Kidney capillary endothelial cell (primary cell): ENCODE data around the gene PAIP1.
"Not testable (repeated sequence)": the region's sequence is repeated elsewhere in the genome, so short reads cannot be mapped to it uniquely, and the experiment has no call there.

Experiments
- DNase-seq: peaks from one replicate; pipeline ENCODE4 v3.0.0-alpha.2; 2018; ENCODE audit warnings: low spot score

PAIP1 gene

GRCh38 chr5:43515678-43516048 is 41.2 kb downstream of the PAIP1 start:
- peak; percentile 5 for DNase-seq

- peak; percentile 96 for DNase-seq
Observed at GRCh38 chr5:43514816-43515677, 41.8 kb downstream of the PAIP1 start, which contains the start of gene C5orf34. TSS of gene C5orf34 (minus strand) at chr5:43515148. CDS start at chr5:43509339, 5,809 bp downstream.

GRCh38 chr5:43514471-43514815 is 42.4 kb downstream of the PAIP1 start:
- peak; percentile 44 for DNase-seq

GRCh38 chr5:43514025-43514424 is 42.9 kb downstream of the PAIP1 start:
- DNase-seq, result no peak

- not testable (repeated sequence) for DNase-seq
Observed at GRCh38 chr5:43511062-43511461, 45.8 kb downstream of the PAIP1 start.

GRCh38 chr5:43498581-43498980 is 58.3 kb downstream of the PAIP1 start:
- no peak for DNase-seq

- no peak for DNase-seq
Observed at GRCh38 chr5:43497311-43498104, 59.4 kb downstream of the PAIP1 start.

GRCh38 chr5:43491326-43491725 is 65.6 kb downstream of the PAIP1 start:
- DNase-seq, result no peak

GRCh38 chr5:43486353-43486752 is 70.5 kb downstream of the PAIP1 start:
- DNase-seq, result no peak

GRCh38 chr5:43485406-43485805 is 71.5 kb downstream of the PAIP1 start:
- DNase-seq, result peak; percentile 10

GRCh38 chr5:43484106-43484849 is 72.6 kb downstream of the PAIP1 start:
- peak; percentile 86 for DNase-seq

GRCh38 chr5:43483298-43484105 is 73.4 kb downstream of the PAIP1 start, which contains the start of gene TMEM267:
TSS of gene TMEM267 (minus strand) at chr5:43483865. CDS start at chr5:43453969, 29,896 bp downstream.
- peak; percentile 78 for DNase-seq

GRCh38 chr5:43482490-43483297 is 74.2 kb downstream of the PAIP1 start:
- peak; percentile 44 for DNase-seq
